ENCODE results near the gene MCC. TPM values are rescaled to one million over a fixed set of nuclear protein-coding genes. Genes with fewer than 3 reads are reported as not detected.

MCC gene
- total RNA-seq, 2 experiments from 2014 or later = 0.25 TPM; not detected in 1

DNA sequence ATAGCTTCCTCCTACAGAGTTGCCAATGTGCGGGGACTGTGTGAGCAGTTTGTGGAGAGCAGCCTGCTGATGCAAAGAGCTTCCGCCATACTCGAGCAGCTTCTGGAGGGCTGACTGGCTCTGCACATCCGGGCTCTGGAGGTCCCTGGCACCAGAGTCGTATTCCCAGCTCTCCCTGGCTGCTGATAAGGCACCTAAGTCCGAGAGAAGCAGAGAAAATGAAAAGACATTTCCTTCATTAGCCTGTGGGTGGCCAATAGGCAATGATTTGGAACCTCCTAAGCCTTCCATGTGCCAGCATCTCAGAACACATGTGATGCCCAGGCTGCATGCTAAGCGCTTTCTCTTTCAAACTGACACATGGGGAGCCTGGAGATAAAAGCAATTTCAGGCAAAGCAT is 147.7 kb downstream of the MCC start:
- BruUV-seq (replicated peaks) = no TSS peak
- DNase-seq (ENCODE audit: low spot score) = no peak
- Histone ChIP-seq H3K27ac (ENCODE audit: low read depth, low read length, poor library complexity, severe bottlenecking) (no peak overlapping the region), H4K20me1 (ENCODE audit: insufficient read depth, low read length) (no peaks in the 10 kb centered on the region), H3K4me2 (ENCODE audit: low read length) (no peak overlapping the region), H3K9me3 (ENCODE audit: low read length) (no peaks in the 10 kb centered on the region), H3K9me2 (ENCODE audit: insufficient read depth, low read length) (no peaks in the 10 kb centered on the region), H3K4me3 (ENCODE audit: low read depth, low read length, poor library complexity, severe bottlenecking) (no peak overlapping the region), H3K36me3 (ENCODE audit: insufficient read depth, low read length) (no peaks in the 10 kb centered on the region), H2AFZ (ENCODE audit: low read length) (no peak overlapping the region), H3K79me2 (ENCODE audit: insufficient read depth, low read depth, low read length) (no peaks in the 10 kb centered on the region), H3K4me1 (ENCODE audit: insufficient read depth, low read length, poor library complexity, severe bottlenecking) (no peaks in the 10 kb centered on the region)
- CTCF ChIA-PET (ENCODE audit: unreplicated experiment) = no interaction called here
- no peak for TF ChIP-seq EZH2phosphoT487 (IDR thresholded peaks at IDR 0.05; ENCODE audit: borderline replicate concordance, low read depth, low read length)
- TF ChIP-seq, protein P1, sequence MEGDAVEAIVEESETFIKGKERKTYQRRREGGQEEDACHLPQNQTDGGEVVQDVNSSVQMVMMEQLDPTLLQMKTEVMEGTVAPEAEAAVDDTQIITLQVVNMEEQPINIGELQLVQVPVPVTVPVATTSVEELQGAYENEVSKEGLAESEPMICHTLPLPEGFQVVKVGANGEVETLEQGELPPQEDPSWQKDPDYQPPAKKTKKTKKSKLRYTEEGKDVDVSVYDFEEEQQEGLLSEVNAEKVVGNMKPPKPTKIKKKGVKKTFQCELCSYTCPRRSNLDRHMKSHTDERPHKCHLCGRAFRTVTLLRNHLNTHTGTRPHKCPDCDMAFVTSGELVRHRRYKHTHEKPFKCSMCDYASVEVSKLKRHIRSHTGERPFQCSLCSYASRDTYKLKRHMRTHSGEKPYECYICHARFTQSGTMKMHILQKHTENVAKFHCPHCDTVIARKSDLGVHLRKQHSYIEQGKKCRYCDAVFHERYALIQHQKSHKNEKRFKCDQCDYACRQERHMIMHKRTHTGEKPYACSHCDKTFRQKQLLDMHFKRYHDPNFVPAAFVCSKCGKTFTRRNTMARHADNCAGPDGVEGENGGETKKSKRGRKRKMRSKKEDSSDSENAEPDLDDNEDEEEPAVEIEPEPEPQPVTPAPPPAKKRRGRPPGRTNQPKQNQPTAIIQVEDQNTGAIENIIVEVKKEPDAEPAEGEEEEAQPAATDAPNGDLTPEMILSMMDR (conservative IDR thresholded peaks at IDR 0.05; ENCODE audit: low read length) = peak; percentile 28; the same call in 1 of the 2 replicates
- POLR2A ChIA-PET = interaction anchor here (0.9 to 1.5 kb wide), 3 partner anchors 11 to 17 kb away, joined by 3 to 5 read pairs (median 3); no protein-coding TSS in a partner anchor
- intact Hi-C loops (cut with micrococcal nuclease; ENCODE audit: unreplicated experiment) = no loop called here

DNA sequence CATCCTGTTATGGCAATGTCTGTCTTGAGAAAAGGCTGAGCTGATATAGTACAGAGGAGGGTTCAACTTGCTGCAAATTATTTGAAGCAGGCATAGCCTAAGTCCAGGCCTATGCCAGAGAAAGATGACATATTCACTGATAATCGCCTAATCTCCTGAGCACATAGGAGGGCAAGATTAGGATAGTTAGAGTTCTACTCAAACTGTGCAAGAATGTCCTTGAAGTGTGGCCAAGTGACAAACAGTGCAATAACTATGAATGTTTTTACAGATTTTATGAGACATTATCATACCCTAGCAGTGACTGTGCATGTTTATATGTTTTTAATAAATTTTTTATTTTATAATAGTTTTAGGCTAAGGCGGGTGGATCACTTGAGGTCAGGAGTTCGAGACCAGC is 149.6 kb downstream of the MCC start:
- BruUV-seq (replicated peaks) = no TSS peak
- no peaks in the 10 kb centered on the region for H4K20me1 ChIP-seq (ENCODE audit: insufficient read depth, low read length)
- H3K27ac ChIP-seq (ENCODE audit: low read depth, low read length, poor library complexity, severe bottlenecking) = no peak overlapping the region
- no peaks in the 10 kb centered on the region for H3K9me2 ChIP-seq (ENCODE audit: insufficient read depth, low read length)
- H3K4me2 ChIP-seq (ENCODE audit: low read length) = no peak overlapping the region
- CTCF ChIA-PET (ENCODE audit: unreplicated experiment) = interaction anchor here (0.9 kb wide), 1 partner anchor 175 kb away, joined by 3 read pairs; the partner anchor contains the start of gene YTHDC2
- POLR2A ChIA-PET = no interaction called here
- no peak overlapping the region for H3K4me3 ChIP-seq (ENCODE audit: low read depth, low read length, poor library complexity, severe bottlenecking)
- H3K36me3 ChIP-seq (ENCODE audit: insufficient read depth, low read length) = no peaks in the 10 kb centered on the region
- no peak overlapping the region for H2AFZ ChIP-seq (ENCODE audit: low read length)
- DNase-seq (ENCODE audit: low spot score) = no peak
- H3K4me1 ChIP-seq (ENCODE audit: insufficient read depth, low read length, poor library complexity, severe bottlenecking) = no peaks in the 10 kb centered on the region
- H3K9me3 ChIP-seq (ENCODE audit: low read length) = no peaks in the 10 kb centered on the region
- intact Hi-C loops (cut with micrococcal nuclease; ENCODE audit: unreplicated experiment) = no loop called here
- TF ChIP-seq EZH2phosphoT487 (IDR thresholded peaks at IDR 0.05; ENCODE audit: borderline replicate concordance, low read depth, low read length) = no peak
- TF ChIP-seq, protein P1 (conservative IDR thresholded peaks at IDR 0.05; ENCODE audit: low read length) = no peak
- no peaks in the 10 kb centered on the region for H3K79me2 ChIP-seq (ENCODE audit: insufficient read depth, low read depth, low read length)
